ENCODE measurements around the gene GJB3. TPM values are rescaled to one million over a fixed set of nuclear protein-coding genes. Genes with fewer than 3 reads are reported as not detected.

The GJB3 gene
- total RNA-seq, 6 experiments from 2014 or later, result 0.12 to 1.3 (median 0.23) TPM

- no peaks in the 10 kb centered on the region for H3K36me3 ChIP-seq
- H3K27ac ChIP-seq, result no peak overlapping the region
- no peaks in the 10 kb centered on the region for H3K4me1 ChIP-seq
- intact Hi-C loops (cut with DNase I), result no loop called here
- DNase-seq, result no peak
- no peak overlapping the region for H3K4me3 ChIP-seq
- TF ChIP-seq CTCF (IDR thresholded peaks at IDR 0.05) (no peak), POLR2A (IDR thresholded peaks at IDR 0.05) (no peak)
- H3K27me3 ChIP-seq, result no peaks in the 10 kb centered on the region
- H3K9me3 ChIP-seq, result no peaks in the 10 kb centered on the region
- 43% methylated on average over 17 of the region's 18 CpGs for WGBS (ENCODE audit: insufficient coverage, low coverage, low lambda C conversion rate, missing lambda C conversion rate)
- no peak for ATAC-seq
Measured at GRCh38 chr1:34740161-34740868, 40.7 kb upstream of the GJB3 start.

- no peaks in the 10 kb centered on the region for H3K27me3 ChIP-seq
- no peaks in the 10 kb centered on the region for H3K36me3 ChIP-seq
- DNase-seq (peak; percentile 83 to 88 (median 85)), ATAC-seq (peak; percentile 97 to 99 (median 98))
- no peaks in the 10 kb centered on the region for H3K9me3 ChIP-seq
- intact Hi-C loops (cut with DNase I), result no loop called here
- 42% methylated on average over 4 of the region's 16 CpGs for WGBS (ENCODE audit: insufficient coverage, low coverage, low lambda C conversion rate, missing lambda C conversion rate)
- peak; percentile 87 to 99 (median 97) for TF ChIP-seq CTCF (IDR thresholded peaks at IDR 0.05)
- no peak for TF ChIP-seq POLR2A (IDR thresholded peaks at IDR 0.05)
- H3K4me3 ChIP-seq, result no peak overlapping the region
- no peak overlapping the region for H3K27ac ChIP-seq
- no peaks in the 10 kb centered on the region for H3K4me1 ChIP-seq
Measured at GRCh38 chr1:34742667-34743270, 38.2 kb upstream of the GJB3 start.

GRCh38 chr1:34743775-34744174 is 37.2 kb upstream of the GJB3 start:
- ATAC-seq (no peak), DNase-seq (no peak)
- H3K27me3 ChIP-seq, result no peaks in the 10 kb centered on the region
- H3K36me3 ChIP-seq, result no peaks in the 10 kb centered on the region
- H3K27ac ChIP-seq, result no peak overlapping the region
- H3K4me3 ChIP-seq, result no peak overlapping the region
- H3K9me3 ChIP-seq, result no peaks in the 10 kb centered on the region
- TF ChIP-seq POLR2A (IDR thresholded peaks at IDR 0.05) (no peak), CTCF (IDR thresholded peaks at IDR 0.05) (no peak)
- no peaks in the 10 kb centered on the region for H3K4me1 ChIP-seq
- 73% methylated on average over 2 of the region's 6 CpGs for WGBS (ENCODE audit: insufficient coverage, low coverage, low lambda C conversion rate, missing lambda C conversion rate)
- intact Hi-C loops (cut with DNase I), result no loop called here

GRCh38 chr1:34744851-34745250 is 36.2 kb upstream of the GJB3 start:
- Histone ChIP-seq H3K4me1 (no peaks in the 10 kb centered on the region), H3K27ac (no peak overlapping the region), H3K4me3 (no peak overlapping the region), H3K9me3 (no peaks in the 10 kb centered on the region), H3K27me3 (no peaks in the 10 kb centered on the region), H3K36me3 (no peaks in the 10 kb centered on the region)
- ATAC-seq (no peak), DNase-seq (no peak)
- 45% methylated on average over 2 of the region's 3 CpGs for WGBS (ENCODE audit: insufficient coverage, low coverage, low lambda C conversion rate, missing lambda C conversion rate)
- intact Hi-C loops (cut with DNase I), result no loop called here
- TF ChIP-seq POLR2A (IDR thresholded peaks at IDR 0.05) (no peak), CTCF (IDR thresholded peaks at IDR 0.05) (no peak)

Measured in right lobe of liver (tissue), 6 donors.